ENCODE measurements around the gene KLHL24. TPM values are rescaled to one million over a fixed set of nuclear protein-coding genes. Genes with fewer than 3 reads are reported as not detected.
"Not testable (repeated sequence)": the region's sequence is repeated elsewhere in the genome, so short reads cannot be mapped to it uniquely, and the experiment has no call there.

The KLHL24 gene
- total RNA-seq, 1 experiment from 2014 or later, result 17.7 TPM

GRCh38 chr3:183597959-183598358 lies 37.5 kb upstream of the KLHL24 start:
- no peak overlapping the region for H4K5ac ChIP-seq (ENCODE audit: insufficient read length, low read depth, low read length)
- no peaks in the 10 kb centered on the region for H3K27me3 ChIP-seq (ENCODE audit: insufficient read depth, low read length)
- no peak overlapping the region for H2BK5ac ChIP-seq (ENCODE audit: insufficient read length, low read length)
- H2BK12ac ChIP-seq (ENCODE audit: insufficient read length, low read depth, low read length), result no peak overlapping the region
- H3T11ph ChIP-seq (ENCODE audit: low read length), result no peak overlapping the region
- Mint-ChIP-seq H3K4me1 (peaks cover 0 to 5% of the 10 kb centered on the region in 2 experiments; a peak in 2 of 4 replicates), H3K27me3 (ENCODE audit: low read depth) (no peaks in the 10 kb centered on the region; the same call in 1 of the 2 replicates), H3K9me3 (peaks cover 19 to 20% of the 10 kb centered on the region in 2 experiments), H3K27ac (no peak overlapping the region), H3K36me3 (ENCODE audit: insufficient read depth in 1 of 3, low read depth in 3 of 3) (peaks cover 9 to 18% (median 11%) of the 10 kb centered on the region in 3 experiments; a peak in 5 of 7 replicates), H3K4me3 (no peak overlapping the region)
- no peaks in the 10 kb centered on the region for H3K79me1 ChIP-seq (ENCODE audit: insufficient read depth, low read depth, low read length, poor library complexity, severe bottlenecking)
- no CpG with 5 or more reads among the region's 1 CpG for WGBS (ENCODE audit: extremely low coverage, insufficient read length, low lambda C conversion rate)
- no peak overlapping the region for H2BK120ac ChIP-seq (ENCODE audit: low read depth, low read length, poor library complexity, severe bottlenecking)
- H2BK15ac ChIP-seq (ENCODE audit: low read depth, low read length), result no peak overlapping the region
- no peak for TF ChIP-seq CTCF (conservative IDR thresholded peaks at IDR 0.05)
- no peaks in the 10 kb centered on the region for H3K79me2 ChIP-seq (ENCODE audit: insufficient read depth, low read length)
- H3K23me2 ChIP-seq (ENCODE audit: insufficient read length, low read depth, low read length, poor library complexity, severe bottlenecking), result no peaks in the 10 kb centered on the region
- no peaks in the 10 kb centered on the region for H3K4me1 ChIP-seq (ENCODE audit: insufficient read depth, low read length)
- H3K9me3 ChIP-seq (ENCODE audit: control insufficient read depth, low read depth, low read length), result no peaks in the 10 kb centered on the region
- no peaks in the 10 kb centered on the region for H4K20me1 ChIP-seq (ENCODE audit: control insufficient read depth, insufficient read depth, insufficient read length)
- H3K9ac ChIP-seq (ENCODE audit: extremely low read depth, insufficient read length, low read length), result no peak overlapping the region
- no peak overlapping the region for H2BK20ac ChIP-seq (ENCODE audit: low read depth, low read length, poor library complexity, severe bottlenecking)
- no peak for DNase-seq
- no peak overlapping the region for H2AK5ac ChIP-seq (ENCODE audit: insufficient read length, low read length)
- no peak overlapping the region for H3K18ac ChIP-seq (ENCODE audit: insufficient read length, low read depth, low read length)
- no peak overlapping the region for H3K14ac ChIP-seq (ENCODE audit: insufficient read depth, low read length)
- no peak overlapping the region for H3K23ac ChIP-seq (ENCODE audit: insufficient read length, low read depth, low read length)
- no peak overlapping the region for H3K4me2 ChIP-seq (ENCODE audit: insufficient read depth, insufficient read length, low read length)
- no peak overlapping the region for H4K91ac ChIP-seq (ENCODE audit: insufficient read length, low read depth, low read length)
- no peak overlapping the region for H3K4ac ChIP-seq (ENCODE audit: low read depth, low read length)
- no peak overlapping the region for H3K27ac ChIP-seq (ENCODE audit: insufficient read length, low read depth, low read length)
- H3K56ac ChIP-seq (ENCODE audit: insufficient read length, low read depth, low read length), result no peak overlapping the region
- no peak overlapping the region for H2AFZ ChIP-seq (ENCODE audit: low read length)
- H4K8ac ChIP-seq (replicated peaks; ENCODE audit: insufficient read length, low read depth, low read length), result no peak overlapping the region

- H3K79me2 ChIP-seq (ENCODE audit: insufficient read depth, low read length); H2BK120ac ChIP-seq (ENCODE audit: low read depth, low read length, poor library complexity, severe bottlenecking); H2BK20ac ChIP-seq (ENCODE audit: low read depth, low read length, poor library complexity, severe bottlenecking); H3T11ph ChIP-seq (ENCODE audit: low read length); H3K18ac ChIP-seq (ENCODE audit: insufficient read length, low read depth, low read length); H3K4me1 Mint-ChIP-seq; H3K9ac ChIP-seq (ENCODE audit: extremely low read depth, insufficient read length, low read length); H3K27ac Mint-ChIP-seq; H3K4ac ChIP-seq (ENCODE audit: low read depth, low read length); H4K91ac ChIP-seq (ENCODE audit: insufficient read length, low read depth, low read length); H4K20me1 ChIP-seq (ENCODE audit: control insufficient read depth, insufficient read depth, insufficient read length); H3K4me3 Mint-ChIP-seq; H2BK15ac ChIP-seq (ENCODE audit: low read depth, low read length); H3K79me1 ChIP-seq (ENCODE audit: insufficient read depth, low read depth, low read length, poor library complexity, severe bottlenecking); H3K9me3 ChIP-seq (ENCODE audit: control insufficient read depth, low read depth, low read length); H4K5ac ChIP-seq (ENCODE audit: insufficient read length, low read depth, low read length); DNase-seq; H3K56ac ChIP-seq (ENCODE audit: insufficient read length, low read depth, low read length); H2BK12ac ChIP-seq (ENCODE audit: insufficient read length, low read depth, low read length); H2AFZ ChIP-seq (ENCODE audit: low read length); H3K27me3 ChIP-seq (ENCODE audit: insufficient read depth, low read length); H2BK5ac ChIP-seq (ENCODE audit: insufficient read length, low read length); H3K27ac ChIP-seq (ENCODE audit: insufficient read length, low read depth, low read length); H3K4me2 ChIP-seq (ENCODE audit: insufficient read depth, insufficient read length, low read length); H3K23ac ChIP-seq (ENCODE audit: insufficient read length, low read depth, low read length); H3K14ac ChIP-seq (ENCODE audit: insufficient read depth, low read length); H3K36me3 Mint-ChIP-seq (ENCODE audit: insufficient read depth in 1 of 3, low read depth in 3 of 3); H3K23me2 ChIP-seq (ENCODE audit: insufficient read length, low read depth, low read length, poor library complexity, severe bottlenecking); H3K4me1 ChIP-seq (ENCODE audit: insufficient read depth, low read length); H2AK5ac ChIP-seq (ENCODE audit: insufficient read length, low read length); H4K8ac ChIP-seq (replicated peaks; ENCODE audit: insufficient read length, low read depth, low read length): not testable (repeated sequence)
- Mint-ChIP-seq H3K9me3 (peaks cover 7 to 10% of the 10 kb centered on the region in 2 experiments), H3K27me3 (ENCODE audit: low read depth) (peaks cover 12% of the 10 kb centered on the region)
- WGBS (ENCODE audit: extremely low coverage, insufficient read length, low lambda C conversion rate), result no CpG with 5 or more reads among the region's 6 CpGs
These were observed 24.1 kb upstream of the KLHL24 start for GRCh38 chr3:183611326-183611725.

All from H9 (cell line).